AML-193 (cell line): ENCODE results near the gene AMOTL2.

ENCODE experiments used
- DNase-seq, 2 experiments: peaks; one replicate each; lab custom pipeline; 2025; lab: John Stamatoyannopoulos, UW

Gene AMOTL2

GRCh38 chr3:134334231-134334900 lies 39.9 kb downstream of the AMOTL2 start:
- no peak for DNase-seq

- DNase-seq, result no peak
These were observed 40.6 kb downstream of the AMOTL2 start for GRCh38 chr3:134333522-134334181.

- no peak for DNase-seq
These were observed 41.9 kb downstream of the AMOTL2 start for GRCh38 chr3:134332344-134332743.

- no peak for DNase-seq
These were observed 42.4 kb downstream of the AMOTL2 start for GRCh38 chr3:134331811-134332199.

- DNase-seq, result no peak
These were observed 43.1 kb downstream of the AMOTL2 start for GRCh38 chr3:134330883-134331810.

- DNase-seq, result no peak
These were observed 45.4 kb downstream of the AMOTL2 start for GRCh38 chr3:134328846-134329245.

- DNase-seq, result no peak
These were observed 46.1 kb downstream of the AMOTL2 start for GRCh38 chr3:134328147-134328591.

- no peak for DNase-seq
These were observed 46.7 kb downstream of the AMOTL2 start for GRCh38 chr3:134327594-134327975.

- DNase-seq, result no peak
These were observed 47.3 kb downstream of the AMOTL2 start for GRCh38 chr3:134326760-134327593.

- no peak for DNase-seq
These were observed 48.1 kb downstream of the AMOTL2 start for GRCh38 chr3:134326126-134326525.

- DNase-seq, result no peak
These were observed 48.5 kb downstream of the AMOTL2 start for GRCh38 chr3:134325706-134326105.

GRCh38 chr3:134325061-134325705 lies 49.1 kb downstream of the AMOTL2 start:
- DNase-seq, result no peak

GRCh38 chr3:134323966-134324962 lies 50.0 kb downstream of the AMOTL2 start:
- DNase-seq, result no peak

- no peak for DNase-seq
These were observed 52.0 kb downstream of the AMOTL2 start for GRCh38 chr3:134322286-134322685.

GRCh38 chr3:134320749-134321148 lies 53.5 kb downstream of the AMOTL2 start:
- DNase-seq, result no peak

GRCh38 chr3:134319931-134320330 lies 54.3 kb downstream of the AMOTL2 start:
- no peak for DNase-seq

GRCh38 chr3:134318166-134318565 lies 56.1 kb downstream of the AMOTL2 start:
- no peak for DNase-seq

- DNase-seq, result no peak
These were observed 56.9 kb downstream of the AMOTL2 start for GRCh38 chr3:134317106-134317947.
